Measurements from ENCODE around the gene SPRED3. TPM values are rescaled to one million over a fixed set of nuclear protein-coding genes. Genes with fewer than 3 reads are reported as not detected.

The SPRED3 gene
- total RNA-seq, 1 donor from 2014 or later, result 2.4 TPM

DNA sequence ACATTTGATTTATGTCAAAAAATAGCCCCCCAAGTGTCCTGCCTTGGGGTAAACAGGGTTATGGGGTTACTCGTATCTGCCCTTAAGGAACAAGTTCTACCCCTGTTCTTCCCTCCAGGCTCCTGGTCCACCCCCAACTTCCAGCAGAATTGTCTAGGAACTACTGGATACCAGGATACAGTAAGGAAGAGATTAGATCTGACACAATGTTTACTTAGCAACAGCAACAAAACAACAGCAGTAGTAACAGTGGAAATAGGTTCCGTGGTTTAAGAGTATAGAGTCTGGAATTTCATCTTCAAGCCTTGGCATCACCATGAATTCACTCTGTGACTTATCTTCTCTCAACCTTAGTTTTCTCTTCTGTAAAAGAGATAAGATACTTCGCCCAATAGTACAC, 12.7 kb downstream of the SPRED3 start:
- no peak overlapping the region for H3K4me3 Mint-ChIP-seq
- no peak for DNase-seq
- intact Hi-C loops (cut with micrococcal nuclease), result loop anchor here (5.0 kb wide), 1 partner anchor 504 kb away; no protein-coding TSS in a partner anchor
- no peaks in the 10 kb centered on the region for H3K9me3 Mint-ChIP-seq
- POLR2A ChIA-PET, result interaction anchor here (0.6 kb wide), 1 partner anchor 159 kb away, joined by 4 read pairs; no protein-coding TSS in a partner anchor
- no peak overlapping the region for H3K27ac Mint-ChIP-seq
- peaks cover 25% of the 10 kb centered on the region for H3K4me1 Mint-ChIP-seq
- peaks cover 19% of the 10 kb centered on the region for H3K27me3 Mint-ChIP-seq
- ATAC-seq (ENCODE audit: low read depth), result no peak
- H3K36me3 Mint-ChIP-seq (ENCODE audit: low read depth), result peaks cover 7% of the 10 kb centered on the region
- CTCF ChIA-PET, result interaction anchor here (2.8 kb wide), 1 partner anchor 13 kb away, joined by 25 read pairs; the partner anchor contains the start of genes GGN and SPRED3
- TF ChIP-seq CTCF (IDR thresholded peaks at IDR 0.05), result no peak

DNA sequence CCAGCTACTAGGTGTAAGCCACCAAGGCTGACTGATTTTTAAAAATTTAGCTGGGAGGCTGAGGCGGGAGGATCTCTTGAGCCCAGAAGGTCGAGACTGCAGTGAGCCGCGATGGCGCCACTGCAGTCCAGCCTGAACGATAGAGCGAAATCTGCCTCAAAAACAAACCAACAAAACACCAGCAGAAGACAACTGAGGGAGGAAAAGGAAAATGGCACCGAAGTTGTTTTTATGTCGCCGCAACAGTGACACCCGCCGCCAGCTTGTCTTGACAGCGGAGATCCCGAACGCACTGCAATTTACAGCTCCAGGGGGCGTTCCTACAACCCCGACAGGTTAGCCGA, 14.1 kb downstream of the SPRED3 start:
- ChIA-PET CTCF (interaction anchor here (0.7 to 4.5 kb wide), 52 partner anchors 8 to 531 kb away, joined by 3 to 80 read pairs (median 4); partner anchors contain the start of genes ACTN4, EIF3K, GGN and MAP4K1), POLR2A (interaction anchor here (0.6 to 3.2 kb wide), 30 partner anchors 8 to 1033 kb away, joined by 3 to 45 read pairs (median 5); partner anchors contain the start of genes ACTN4, CATSPERG, ECH1 and EIF3K)
- peaks cover 15% of the 10 kb centered on the region for H3K36me3 Mint-ChIP-seq (ENCODE audit: low read depth)
- H3K27me3 Mint-ChIP-seq, result peaks cover 6% of the 10 kb centered on the region
- peak overlapping the region; percentile 80 for H3K27ac Mint-ChIP-seq
- intact Hi-C loops (cut with micrococcal nuclease), result loop anchor here (2.0 to 5.0 kb wide), 3 partner anchors 104 to 505 kb away; no protein-coding TSS in a partner anchor
- H3K4me1 Mint-ChIP-seq, result peaks cover 22% of the 10 kb centered on the region
- H3K4me3 Mint-ChIP-seq, result peak overlapping the region; percentile 91
- no peaks in the 10 kb centered on the region for H3K9me3 Mint-ChIP-seq
- ATAC-seq (ENCODE audit: low read depth) (no peak), DNase-seq (no peak)
- TF ChIP-seq CTCF (IDR thresholded peaks at IDR 0.05), result no peak

- Mint-ChIP-seq H3K27ac (peak within 1 kb of the TSS; percentile 90), H3K9me3 (no peaks in the 10 kb centered on the region), H3K4me3 (peak within 1 kb of the TSS; percentile 91), H3K27me3 (peaks cover 6% of the 10 kb centered on the region), H3K4me1 (peaks cover 22% of the 10 kb centered on the region), H3K36me3 (ENCODE audit: low read depth) (peaks cover 18% of the 10 kb centered on the region)
- ChIA-PET CTCF (interaction anchor here (0.6 to 4.5 kb wide), 54 partner anchors 9 to 530 kb away, joined by 3 to 80 read pairs (median 4); partner anchors contain the start of genes ACTN4, EIF3K, GGN and MAP4K1), POLR2A (interaction anchor here (0.6 to 3.2 kb wide), 32 partner anchors 9 to 1033 kb away, joined by 3 to 45 read pairs (median 4); partner anchors contain the start of genes ACTN4, CATSPERG, ECH1 and EIF3K)
- ATAC-seq (ENCODE audit: low read depth) (peak; percentile 97), DNase-seq (peak; percentile 99)
- intact Hi-C loops (cut with micrococcal nuclease), result loop anchor here (1.0 to 5.0 kb wide), 14 partner anchors 14 to 527 kb away; partner anchors contain the start of genes MRPS12, PSMD8, RASGRP4 and SARS2
- peak; percentile 98 for TF ChIP-seq CTCF (IDR thresholded peaks at IDR 0.05)
These were observed 14.6 kb downstream of the SPRED3 start, which contains the start of gene FAM98C for GRCh38 chr19:38402967-38403674. FAM98C (plus strand) TSS chr19:38403093; CDS start chr19:38403154, 61 bp downstream.

- intact Hi-C loops (cut with micrococcal nuclease), result loop anchor here (5.0 kb wide), 1 partner anchor 508 kb away; no protein-coding TSS in a partner anchor
- DNase-seq (no peak), ATAC-seq (ENCODE audit: low read depth) (no peak)
- TF ChIP-seq CTCF (IDR thresholded peaks at IDR 0.05), result no peak
- Mint-ChIP-seq H3K4me1 (peaks cover 22% of the 10 kb centered on the region), H3K4me3 (peak overlapping the region; percentile 91), H3K9me3 (no peaks in the 10 kb centered on the region), H3K36me3 (ENCODE audit: low read depth) (peaks cover 27% of the 10 kb centered on the region), H3K27me3 (no peaks in the 10 kb centered on the region), H3K27ac (no peak overlapping the region)
- POLR2A ChIA-PET, result interaction anchor here (1.0 to 3.2 kb wide), 2 partner anchors 22 to 26 kb away, joined by 3 to 31 read pairs; partner anchors contain the start of gene RASGRP4
- CTCF ChIA-PET, result interaction anchor here (2.3 to 4.5 kb wide), 4 partner anchors 21 to 483 kb away, joined by 14 to 80 read pairs (median 26); partner anchors contain the start of genes PSMD8 and RASGRP4
These were observed 16.4 kb downstream of the SPRED3 start for GRCh38 chr19:38404858-38405257.
